ENCODE data around the gene INMT.

INMT gene

GRCh38 chr7:30738026-30738915 lies 13.7 kb upstream of the INMT start:
- Histone ChIP-seq H3K9me3 (ENCODE audit: insufficient read depth, low read length) (no peaks in the 10 kb centered on the region), H3K36me3 (replicated peaks; ENCODE audit: low read depth, low read length) (no peaks in the 10 kb centered on the region), H3K27me3 (ENCODE audit: low read depth, low read length) (no peaks in the 10 kb centered on the region), H4K20me1 (ENCODE audit: insufficient read depth, low read length) (no peaks in the 10 kb centered on the region), H3K27ac (ENCODE audit: low read length) (no peak overlapping the region), H2AFZ (ENCODE audit: low read depth, low read length) (no peak overlapping the region), H3K4me2 (ENCODE audit: low read length) (no peak overlapping the region), H3K9ac (ENCODE audit: low read length) (no peak overlapping the region), H3K4me3 (ENCODE audit: low read length) (no peak overlapping the region), H3K79me2 (ENCODE audit: low read length) (no peaks in the 10 kb centered on the region), H3K4me1 (ENCODE audit: low read length) (peaks cover 7% of the 10 kb centered on the region)
- no peak for TF ChIP-seq EZH2phosphoT487 (IDR thresholded peaks at IDR 0.05; ENCODE audit: low read depth)
- no peak for TF ChIP-seq CTCF (IDR thresholded peaks at IDR 0.05; ENCODE audit: low read depth, low read length)

GRCh38 chr7:30739691-30740090 lies 12.2 kb upstream of the INMT start:
- H3K4me2 ChIP-seq (ENCODE audit: low read length), result no peak overlapping the region
- no peaks in the 10 kb centered on the region for H4K20me1 ChIP-seq (ENCODE audit: insufficient read depth, low read length)
- peaks cover 8% of the 10 kb centered on the region for H3K4me1 ChIP-seq (ENCODE audit: low read length)
- H3K27ac ChIP-seq (ENCODE audit: low read length), result no peak overlapping the region
- TF ChIP-seq CTCF (IDR thresholded peaks at IDR 0.05; ENCODE audit: low read depth, low read length) (no peak), EZH2phosphoT487 (IDR thresholded peaks at IDR 0.05; ENCODE audit: low read depth) (no peak)
- no peaks in the 10 kb centered on the region for H3K79me2 ChIP-seq (ENCODE audit: low read length)
- H3K9me3 ChIP-seq (ENCODE audit: insufficient read depth, low read length), result no peaks in the 10 kb centered on the region
- H3K4me3 ChIP-seq (ENCODE audit: low read length), result no peak overlapping the region
- no peaks in the 10 kb centered on the region for H3K27me3 ChIP-seq (ENCODE audit: low read depth, low read length)
- no peak overlapping the region for H3K9ac ChIP-seq (ENCODE audit: low read length)
- no peak overlapping the region for H2AFZ ChIP-seq (ENCODE audit: low read depth, low read length)
- H3K36me3 ChIP-seq (replicated peaks; ENCODE audit: low read depth, low read length), result no peaks in the 10 kb centered on the region

GRCh38 chr7:30740417-30741181 lies 11.3 kb upstream of the INMT start:
- H3K4me2 ChIP-seq (ENCODE audit: low read length), result no peak overlapping the region
- H3K4me1 ChIP-seq (ENCODE audit: low read length), result peaks cover 15% of the 10 kb centered on the region
- H3K27ac ChIP-seq (ENCODE audit: low read length), result no peak overlapping the region

More at GRCh38 chr7:30740417-30741181, 11.3 kb upstream of the INMT start:
- no peaks in the 10 kb centered on the region for H3K27me3 ChIP-seq (ENCODE audit: low read depth, low read length)
- TF ChIP-seq EZH2phosphoT487 (IDR thresholded peaks at IDR 0.05; ENCODE audit: low read depth) (no peak), CTCF (IDR thresholded peaks at IDR 0.05; ENCODE audit: low read depth, low read length) (peak; percentile 87)
- H3K79me2 ChIP-seq (ENCODE audit: low read length), result no peaks in the 10 kb centered on the region
- H3K9me3 ChIP-seq (ENCODE audit: insufficient read depth, low read length), result no peaks in the 10 kb centered on the region
- H3K4me3 ChIP-seq (ENCODE audit: low read length), result no peak overlapping the region
- no peaks in the 10 kb centered on the region for H4K20me1 ChIP-seq (ENCODE audit: insufficient read depth, low read length)
- H2AFZ ChIP-seq (ENCODE audit: low read depth, low read length), result 0 out of 2 replicates have a peak overlapping the region, but pooled peaks have one; percentile 79
- H3K9ac ChIP-seq (ENCODE audit: low read length), result no peak overlapping the region
- H3K36me3 ChIP-seq (replicated peaks; ENCODE audit: low read depth, low read length), result no peaks in the 10 kb centered on the region

Data from OCI-LY3 (cell line).